Keratinocyte (primary cell): Measurements from ENCODE around the gene TUNAR. TPM values are rescaled to one million over a fixed set of nuclear protein-coding genes. Genes with fewer than 3 reads are reported as not detected.

Source experiments
- DNase-seq: peaks from one replicate; pipeline ENCODE4 v3.0.0-alpha.2; 2011; ENCODE audit warnings: low read depth, missing footprints, low spot score
- FAIRE-seq: peaks from 2 replicates; lab custom pipeline; 2011; peaks lifted over from hg19 to GRCh38; lab: Jason Lieb, UNC
- H2AFZ ChIP-seq: 2 replicates; pipeline ENCODE4 v1.6.0; 2012; ENCODE audit warnings: low read length, control low read depth, inconsistent platforms; ENCODE audit not compliant: control insufficient read depth
- H3K27ac ChIP-seq: 2 replicates; pipeline ENCODE4 v1.5.1; 2011; ENCODE audit warnings: low read length; ENCODE audit not compliant: control insufficient read depth, insufficient read depth
- H3K27me3 ChIP-seq: 3 replicates; pipeline ENCODE4 v1.6.0; 2011; ENCODE audit warnings: low read length; ENCODE audit not compliant: control insufficient read depth, insufficient read depth; ENCODE audit errors: extremely low read depth
- H3K36me3 ChIP-seq, 2 experiments: 2 replicates in 1 of 2; 3 replicates in 1 of 2; pipeline ENCODE4 v1.5.1; 2011; ENCODE audit warnings: low read length in 2 of 2, mild to moderate bottlenecking in 1 of 2; ENCODE audit not compliant: control insufficient read depth in 2 of 2, insufficient read depth in 2 of 2; ENCODE audit errors: extremely low read depth in 1 of 2
- H3K4me1 ChIP-seq: 3 replicates; pipeline ENCODE4 v1.5.1; 2011; ENCODE audit warnings: low read length; ENCODE audit not compliant: control insufficient read depth, insufficient read depth; ENCODE audit errors: extremely low read depth
- H3K4me2 ChIP-seq: 3 replicates; pipeline ENCODE4 v1.6.0; 2011; ENCODE audit warnings: low read depth, low read length; ENCODE audit not compliant: control insufficient read depth, insufficient read depth; ENCODE audit errors: extremely low read depth
- H3K4me3 ChIP-seq, 3 experiments: fragments of 200-600 bp in 1 of 3; sonication (generic) in 1 of 3; 2 replicates in 2 of 3; 3 replicates in 1 of 3; pipeline ENCODE4 v1.5.1; 2011 to 2016; ENCODE audit warnings: low read length in 3 of 3, mild to moderate bottlenecking in 3 of 3, control low read depth in 2 of 3, inconsistent platforms in 1 of 3, low read depth in 1 of 3, mixed read lengths in 1 of 3, mixed run types in 1 of 3, moderate library complexity in 1 of 3; ENCODE audit not compliant: control insufficient read depth in 2 of 3, insufficient read depth in 2 of 3; ENCODE audit errors: extremely low read depth in 1 of 3
- H3K79me2 ChIP-seq: 2 replicates; pipeline ENCODE4 v1.6.0; 2012; ENCODE audit warnings: low read length; ENCODE audit not compliant: control insufficient read depth, insufficient read depth
- H3K9ac ChIP-seq: 3 replicates; pipeline ENCODE4 v1.6.0; 2011; ENCODE audit warnings: low read length; ENCODE audit not compliant: control insufficient read depth, insufficient read depth; ENCODE audit errors: extremely low read depth
- H3K9me1 ChIP-seq: 3 replicates; pipeline ENCODE4 v1.6.0; 2011; ENCODE audit warnings: low read length; ENCODE audit not compliant: control insufficient read depth, insufficient read depth; ENCODE audit errors: extremely low read depth
- H3K9me3 ChIP-seq: 2 replicates; pipeline ENCODE4 v1.5.1; 2012; ENCODE audit warnings: low read depth, low read length; ENCODE audit not compliant: control insufficient read depth
- H4K20me1 ChIP-seq: 3 replicates; pipeline ENCODE4 v1.6.0; 2011; ENCODE audit warnings: low read length; ENCODE audit not compliant: control insufficient read depth, insufficient read depth; ENCODE audit errors: extremely low read depth
- EZH2 ChIP-seq: IDR thresholded peaks from one replicate; pipeline ENCODE4 v1.6.1; 2012; ENCODE audit warnings: inconsistent platforms, mild to moderate bottlenecking, low read length, moderate library complexity
- dilution Hi-C: fragments of 300-500 bp; cut with MboI; formaldehyde crosslinking; loops from one replicate; pipeline ENCODE4 v1.7.0; 2020; ENCODE audit warnings: low sequenced_read_pairs; ENCODE audit not compliant: extremely low pct_ligation_motif_present
- polyA plus RNA-seq, 5 experiments: library from polyadenylated mRNA; depleted of rRNA in 3 of 5; stranded (reverse) in 3 of 5; stranded (forward) in 1 of 5; unstranded in 1 of 5; fragments of >200 nt; gene quantifications; 1 replicate in 1 of 5; 2 replicates in 3 of 5; 3 replicates in 1 of 5; pipeline versions ENCODE4 v1.2.1 to v1.2.3, GENCODE V29; 2011 to 2012; ENCODE audit warnings: missing spikeins in 2 of 5, low read depth in 1 of 5, low replicate concordance in 1 of 5
- TF ChIP-seq, protein P1 (sequence below), 3 experiments: IDR thresholded peaks in 1 of 3; conservative IDR thresholded peaks in 1 of 3; optimal IDR thresholded peaks in 1 of 3; 2 replicates in 2 of 3; 3 replicates in 1 of 3; pipeline versions ENCODE3 to v1.5.1; 2011; ENCODE audit warnings: low read length in 3 of 3, mild to moderate bottlenecking in 3 of 3, moderate library complexity in 2 of 3, control low read depth in 1 of 3, inconsistent platforms in 1 of 3; ENCODE audit not compliant: insufficient read depth in 2 of 3; ENCODE audit errors: extremely low read depth in 1 of 3

Gene TUNAR
- polyA plus RNA-seq, 1 donor (not counting 4 experiments of a cell fraction or from before 2014, with no cell fraction given), result not detected

DNA sequence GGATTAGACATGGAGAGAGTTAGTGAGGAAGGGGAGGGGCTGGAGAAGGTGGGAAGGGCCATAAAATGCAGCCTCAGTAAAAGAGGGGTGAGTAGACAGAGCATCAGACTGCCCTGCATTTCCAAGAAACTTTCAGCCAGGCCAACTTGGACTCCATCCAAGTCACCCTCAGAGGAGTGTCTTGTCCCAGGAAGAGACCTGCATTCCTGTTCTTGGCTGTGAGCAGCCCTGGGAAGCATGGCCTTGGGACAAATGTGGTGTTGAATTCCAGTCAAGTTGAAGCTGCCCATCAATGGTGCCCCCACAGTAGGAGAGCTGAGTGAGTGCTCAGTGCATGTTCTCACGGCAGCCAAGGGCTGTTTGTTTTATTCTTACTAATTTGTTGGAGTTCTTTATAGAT, 35.0 kb upstream of the TUNAR start:
- Histone ChIP-seq H3K27ac (no peak overlapping the region), H3K4me1 (no peaks in the 10 kb centered on the region), H3K27me3 (no peaks in the 10 kb centered on the region), H3K9me1 (no peaks in the 10 kb centered on the region), H4K20me1 (no peaks in the 10 kb centered on the region), H2AFZ (no peak overlapping the region), H3K9me3 (no peaks in the 10 kb centered on the region), H3K4me3 (no peak overlapping the region), H3K4me2 (no peak overlapping the region), H3K36me3 (no peaks in the 10 kb centered on the region), H3K9ac (no peak overlapping the region), H3K79me2 (no peaks in the 10 kb centered on the region)
- no peak for DNase-seq
- dilution Hi-C loops, result no loop called here
- TF ChIP-seq EZH2, result no peak
- TF ChIP-seq, protein P1, sequence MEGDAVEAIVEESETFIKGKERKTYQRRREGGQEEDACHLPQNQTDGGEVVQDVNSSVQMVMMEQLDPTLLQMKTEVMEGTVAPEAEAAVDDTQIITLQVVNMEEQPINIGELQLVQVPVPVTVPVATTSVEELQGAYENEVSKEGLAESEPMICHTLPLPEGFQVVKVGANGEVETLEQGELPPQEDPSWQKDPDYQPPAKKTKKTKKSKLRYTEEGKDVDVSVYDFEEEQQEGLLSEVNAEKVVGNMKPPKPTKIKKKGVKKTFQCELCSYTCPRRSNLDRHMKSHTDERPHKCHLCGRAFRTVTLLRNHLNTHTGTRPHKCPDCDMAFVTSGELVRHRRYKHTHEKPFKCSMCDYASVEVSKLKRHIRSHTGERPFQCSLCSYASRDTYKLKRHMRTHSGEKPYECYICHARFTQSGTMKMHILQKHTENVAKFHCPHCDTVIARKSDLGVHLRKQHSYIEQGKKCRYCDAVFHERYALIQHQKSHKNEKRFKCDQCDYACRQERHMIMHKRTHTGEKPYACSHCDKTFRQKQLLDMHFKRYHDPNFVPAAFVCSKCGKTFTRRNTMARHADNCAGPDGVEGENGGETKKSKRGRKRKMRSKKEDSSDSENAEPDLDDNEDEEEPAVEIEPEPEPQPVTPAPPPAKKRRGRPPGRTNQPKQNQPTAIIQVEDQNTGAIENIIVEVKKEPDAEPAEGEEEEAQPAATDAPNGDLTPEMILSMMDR (optimal IDR thresholded peaks at IDR 0.05 in 1 of 3, IDR thresholded peaks at IDR 0.05 in 1 of 3, conservative IDR thresholded peaks at IDR 0.05 in 1 of 3; ENCODE audit: extremely low read depth in 1 of 3, insufficient read depth in 2 of 3, low read length in 3 of 3), result no peak
- FAIRE-seq, result no peak

DNA sequence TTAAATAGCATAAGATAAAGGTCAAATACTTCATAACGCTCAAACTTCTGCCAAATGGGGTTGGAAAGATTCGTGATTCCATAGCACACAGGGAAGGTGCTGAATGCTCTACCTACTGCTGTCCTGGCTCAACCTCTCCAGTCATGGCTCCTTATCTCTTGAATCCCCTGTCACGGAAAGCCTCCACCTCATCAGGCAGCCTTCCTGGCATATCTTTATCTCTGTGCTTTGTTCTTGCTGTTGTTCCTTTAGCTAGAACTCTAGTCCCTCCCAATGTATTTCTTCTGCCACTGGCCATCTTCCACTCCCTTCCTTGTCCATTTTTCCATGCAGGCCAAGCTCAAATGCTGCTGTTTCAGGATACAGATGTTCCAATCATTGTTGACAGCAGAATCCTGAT, 26.9 kb upstream of the TUNAR start:
- Histone ChIP-seq H3K79me2 (no peaks in the 10 kb centered on the region), H3K9me3 (no peaks in the 10 kb centered on the region), H3K4me2 (no peak overlapping the region), H3K27ac (no peak overlapping the region), H2AFZ (no peak overlapping the region), H3K9ac (no peak overlapping the region), H3K9me1 (no peaks in the 10 kb centered on the region), H3K36me3 (no peaks in the 10 kb centered on the region), H3K27me3 (no peaks in the 10 kb centered on the region), H3K4me3 (no peak overlapping the region), H4K20me1 (no peaks in the 10 kb centered on the region), H3K4me1 (no peaks in the 10 kb centered on the region)
- TF ChIP-seq, protein P1 (optimal IDR thresholded peaks at IDR 0.05 in 1 of 3, IDR thresholded peaks at IDR 0.05 in 1 of 3, conservative IDR thresholded peaks at IDR 0.05 in 1 of 3; ENCODE audit: extremely low read depth in 1 of 3, insufficient read depth in 2 of 3, low read length in 3 of 3), result no peak
- TF ChIP-seq EZH2, result no peak
- dilution Hi-C loops, result no loop called here
- DNase-seq (no peak), FAIRE-seq (no peak)
